Ishikawa (cell line): ENCODE data around the gene SEPTIN5.

Experiments used
- CEBPB ChIP-seq: IDR thresholded peaks from 2 replicates; pipeline ENCODE4 v1.6.1; 2012
- CREB1 ChIP-seq: IDR thresholded peaks from 2 replicates; pipeline ENCODE4 v1.6.1; 2012; ENCODE audit warnings: low read depth
- EGR1 ChIP-seq: IDR thresholded peaks from 2 replicates; pipeline ENCODE4 v1.6.1; 2012
- EP300 ChIP-seq: IDR thresholded peaks from 2 replicates; pipeline ENCODE4 v1.6.1; 2012; ENCODE audit warnings: borderline replicate concordance
- FOXM1 ChIP-seq: IDR thresholded peaks from 2 replicates; pipeline ENCODE4 v1.6.1; 2012; ENCODE audit warnings: low read depth, borderline replicate concordance
- MAX ChIP-seq: IDR thresholded peaks from 2 replicates; pipeline ENCODE4 v1.6.1; 2012
- NFIC ChIP-seq: IDR thresholded peaks from 2 replicates; pipeline ENCODE4 v1.6.1; 2012
- RAD21 ChIP-seq: IDR thresholded peaks from 2 replicates; pipeline ENCODE4 v1.6.1; 2012; ENCODE audit warnings: low read depth
- REST ChIP-seq: IDR thresholded peaks from 2 replicates; pipeline ENCODE4 v1.6.1; 2012; ENCODE audit warnings: low read depth, mild to moderate bottlenecking
- TAF1 ChIP-seq: IDR thresholded peaks from 2 replicates; pipeline ENCODE4 v1.6.1; 2012; ENCODE audit warnings: low read depth, mild to moderate bottlenecking
- TCF12 ChIP-seq: IDR thresholded peaks from 2 replicates; pipeline ENCODE4 v1.6.1; 2012; ENCODE audit warnings: low read depth
- TEAD4 ChIP-seq: IDR thresholded peaks from 2 replicates; pipeline ENCODE4 v1.6.1; 2012
- USF1 ChIP-seq: IDR thresholded peaks from 2 replicates; pipeline ENCODE4 v1.6.1; 2012
- YY1 ChIP-seq: IDR thresholded peaks from 2 replicates; pipeline ENCODE4 v1.6.1; 2012; ENCODE audit warnings: low read depth
- ZBTB7A ChIP-seq: IDR thresholded peaks from 2 replicates; pipeline ENCODE4 v1.6.1; 2012; ENCODE audit warnings: low read depth

Gene SEPTIN5

GRCh38 chr22:19722178-19722981, 8.1 kb downstream of the SEPTIN5 start:
- TF ChIP-seq CREB1, result no peak
- TF ChIP-seq TAF1, result no peak
- no peak for TF ChIP-seq TCF12
- TF ChIP-seq REST, result no peak

GRCh38 chr22:19722982-19723231, 8.6 kb downstream of the SEPTIN5 start:
- TF ChIP-seq RAD21 (no peak), MAX (no peak), NFIC (no peak), EGR1 (no peak), TEAD4 (no peak), TCF12 (no peak), TAF1 (no peak), ZBTB7A (no peak), REST (no peak), YY1 (no peak), CREB1 (no peak), EP300 (no peak), FOXM1 (no peak), CEBPB (no peak), USF1 (no peak)

GRCh38 chr22:19723232-19723982, 9.1 kb downstream of the SEPTIN5 start, which contains the start of gene GP1BB:
Gene GP1BB (plus strand): TSS chr22:19723539. CDS start chr22:19723570, 31 bp downstream.
- TF ChIP-seq TCF12 (no peak), TEAD4 (no peak), MAX (no peak), NFIC (no peak), EGR1 (no peak), CREB1 (no peak), EP300 (no peak), YY1 (no peak), RAD21 (no peak), REST (no peak), TAF1 (no peak), FOXM1 (no peak), ZBTB7A (no peak), USF1 (no peak), CEBPB (no peak)
